ENCODE measurements around the gene HIVEP2. TPM values are rescaled to one million over a fixed set of nuclear protein-coding genes. Genes with fewer than 3 reads are reported as not detected.
A peak's percentile ranks its signal among the peaks of the same experiment; 100 is the strongest.

HIVEP2 gene
- total RNA-seq, 2 donors from 2014 or later = 13.3 to 25.4 TPM

- no peak for DNase-seq
- intact Hi-C loops (cut with DNase I) = no loop called here
- ATAC-seq = no peak
Observed at GRCh38 chr6:142929751-142930358, 15.1 kb downstream of the HIVEP2 start.

GRCh38 chr6:142927904-142928303 is 17.1 kb downstream of the HIVEP2 start:
- no peak for ATAC-seq
- DNase-seq = no peak
- intact Hi-C loops (cut with DNase I) = no loop called here

DNA sequence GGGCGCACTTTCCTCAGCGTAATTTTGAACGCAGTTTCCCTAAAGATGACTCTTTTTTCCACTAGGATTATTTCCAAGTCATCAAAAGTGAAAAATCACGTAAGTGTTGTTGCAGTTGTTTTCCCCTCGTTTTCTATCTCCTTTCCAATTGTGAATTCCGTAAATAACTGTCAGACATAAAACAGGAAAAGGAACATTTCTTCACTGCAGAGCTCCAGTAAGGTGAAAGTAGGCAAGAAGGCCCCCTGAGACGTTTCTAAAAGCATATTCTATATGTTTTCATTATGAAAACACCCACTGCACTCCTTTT is 17.8 kb downstream of the HIVEP2 start:
- no peak for ATAC-seq
- DNase-seq = no peak
- intact Hi-C loops (cut with DNase I) = no loop called here

DNA sequence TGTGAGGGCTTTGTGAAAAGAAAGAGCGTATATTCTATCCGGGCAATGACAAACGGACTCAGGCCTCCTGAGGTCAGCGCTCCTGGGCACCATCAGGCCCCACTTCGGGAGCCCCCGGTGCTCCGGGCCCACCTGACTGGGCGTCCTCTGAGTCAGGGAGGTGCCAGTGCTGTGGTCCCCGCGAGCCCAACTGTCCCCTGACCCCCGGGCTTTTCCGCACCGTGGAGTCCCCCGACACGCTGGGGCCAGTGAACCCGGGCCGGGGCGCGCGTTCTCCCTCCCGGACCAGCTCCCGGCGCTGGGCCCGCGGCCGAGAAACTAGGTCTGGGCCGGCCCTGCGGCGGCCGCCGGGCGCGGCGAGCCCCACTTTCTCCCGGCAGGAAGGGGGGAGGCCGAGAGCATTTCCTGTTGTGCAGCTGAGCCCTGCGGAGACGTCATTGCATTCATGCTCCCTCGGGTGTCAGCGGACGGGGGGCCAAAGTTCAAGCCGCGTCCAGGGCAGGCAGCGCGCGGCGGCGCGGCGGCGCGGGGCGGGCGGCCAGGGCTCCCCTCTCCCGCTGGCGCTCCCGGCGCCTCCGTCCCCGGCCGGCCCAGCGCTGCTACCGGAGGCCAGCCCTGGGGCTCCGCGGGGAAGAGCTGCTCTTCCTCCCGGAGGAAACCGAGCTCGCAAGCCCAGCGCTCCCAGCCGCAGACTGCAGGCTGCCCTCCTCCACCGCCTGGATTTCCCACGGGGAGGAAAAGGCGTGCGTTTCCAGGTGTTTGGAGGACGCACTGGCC is 18.3 kb downstream of the HIVEP2 start:
- intact Hi-C loops (cut with DNase I) = no loop called here
- DNase-seq (peak; percentile 93), ATAC-seq (peak; percentile 94 to 96)

GRCh38 chr6:142926177-142926493 is 18.8 kb downstream of the HIVEP2 start:
- intact Hi-C loops (cut with DNase I) = no loop called here
- ATAC-seq (no peak), DNase-seq (no peak)

- intact Hi-C loops (cut with DNase I) = no loop called here
- DNase-seq = no peak
- no peak for ATAC-seq
Observed at GRCh38 chr6:142925575-142926110, 19.3 kb downstream of the HIVEP2 start.

DNA sequence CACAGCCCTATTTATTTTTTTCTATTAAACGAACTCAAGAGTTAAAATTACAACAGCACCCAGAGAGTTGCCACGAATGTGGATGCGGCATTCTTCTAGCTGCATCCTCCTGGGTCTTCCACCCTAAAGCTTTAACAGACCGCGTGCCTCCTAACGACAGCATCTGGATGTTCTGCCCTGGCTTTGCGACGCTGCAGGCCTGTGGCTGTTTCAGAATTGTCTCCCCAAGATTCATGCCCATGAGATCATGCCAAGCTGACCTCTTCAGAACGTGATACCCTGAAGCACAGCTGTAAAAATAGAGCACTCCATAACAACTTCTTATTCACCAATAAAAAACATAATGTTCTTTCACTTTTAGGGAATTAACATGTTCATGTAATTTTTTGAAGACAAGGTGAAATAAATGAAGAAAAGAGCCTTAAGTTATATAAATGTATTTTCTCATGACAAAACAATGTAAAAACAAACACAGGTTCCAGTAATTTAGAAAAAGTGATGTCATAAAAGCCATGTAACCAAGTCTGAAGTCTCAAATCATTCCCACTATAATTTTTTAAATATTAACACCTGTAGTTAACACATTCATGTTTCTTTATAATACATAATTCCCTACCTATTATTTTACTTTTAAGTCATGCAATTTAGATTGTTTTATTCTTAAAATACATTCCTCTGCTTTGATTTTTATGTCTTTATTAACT is 26.5 kb downstream of the HIVEP2 start:
- DNase-seq = no peak
- ATAC-seq = peak in 1 of 2 donors; percentile 29

DNA sequence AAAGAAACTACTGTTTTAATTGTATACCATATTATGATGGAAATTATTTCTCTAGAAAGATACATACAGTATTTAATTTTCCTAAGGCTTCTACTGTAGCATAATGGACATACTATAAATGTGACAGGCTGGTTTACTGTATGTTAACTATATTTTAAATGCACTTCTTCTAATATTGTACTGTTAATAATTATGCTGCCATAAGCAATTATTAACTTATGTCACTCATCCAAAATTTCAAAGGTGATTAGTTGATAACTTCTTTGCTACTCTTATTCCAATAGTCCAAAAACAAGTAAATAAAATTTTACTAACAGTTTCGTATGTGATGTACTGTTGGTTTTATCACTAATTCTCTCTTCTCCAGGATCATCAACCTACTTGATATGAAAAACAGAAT is 28.1 kb downstream of the HIVEP2 start:
- intact Hi-C loops (cut with DNase I) = no loop called here
- ATAC-seq = no peak
- DNase-seq = no peak

More for the DNA sequence above, 26.5 kb downstream of the HIVEP2 start:
- intact Hi-C loops (cut with DNase I) = no loop called here

DNA sequence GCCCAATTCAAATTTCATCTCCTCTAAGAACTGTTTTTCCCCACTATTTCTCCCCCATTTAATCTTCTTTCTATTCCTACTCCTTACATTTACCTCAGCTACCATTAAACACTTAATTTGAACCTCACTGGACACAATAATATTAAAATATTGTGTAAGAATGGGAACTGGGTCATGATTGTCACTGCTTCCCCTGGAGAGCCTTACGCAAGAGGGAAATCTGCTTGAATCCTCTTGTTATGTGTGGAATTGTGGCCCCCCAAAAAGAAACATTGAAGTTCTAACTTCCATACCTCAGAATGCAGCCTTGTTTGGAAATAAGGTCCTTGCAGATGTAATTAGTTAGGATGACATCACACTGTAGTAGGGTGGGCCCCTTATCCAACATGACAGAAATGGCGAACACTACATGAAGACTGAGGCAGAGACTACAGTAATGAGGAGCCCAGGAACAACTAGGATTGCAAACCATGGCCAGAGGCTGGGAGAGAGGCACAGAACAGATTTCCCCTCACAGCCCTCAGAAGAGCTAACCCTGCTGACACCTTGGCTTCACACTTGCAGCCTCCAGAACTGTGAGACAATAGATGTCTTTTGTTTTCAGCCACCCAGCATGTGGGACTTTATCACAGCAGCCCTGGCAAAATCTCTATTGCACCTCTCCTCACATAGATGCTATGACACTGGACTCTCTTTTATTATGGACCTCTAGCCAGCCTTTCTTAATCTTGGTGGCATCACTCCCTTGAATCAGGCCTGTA is 29.9 kb downstream of the HIVEP2 start:
- intact Hi-C loops (cut with DNase I) = no loop called here
- ATAC-seq = no peak
- DNase-seq = no peak

- intact Hi-C loops (cut with DNase I) = no loop called here
Observed at GRCh38 chr6:142914369-142914768, 30.6 kb downstream of the HIVEP2 start.

DNA sequence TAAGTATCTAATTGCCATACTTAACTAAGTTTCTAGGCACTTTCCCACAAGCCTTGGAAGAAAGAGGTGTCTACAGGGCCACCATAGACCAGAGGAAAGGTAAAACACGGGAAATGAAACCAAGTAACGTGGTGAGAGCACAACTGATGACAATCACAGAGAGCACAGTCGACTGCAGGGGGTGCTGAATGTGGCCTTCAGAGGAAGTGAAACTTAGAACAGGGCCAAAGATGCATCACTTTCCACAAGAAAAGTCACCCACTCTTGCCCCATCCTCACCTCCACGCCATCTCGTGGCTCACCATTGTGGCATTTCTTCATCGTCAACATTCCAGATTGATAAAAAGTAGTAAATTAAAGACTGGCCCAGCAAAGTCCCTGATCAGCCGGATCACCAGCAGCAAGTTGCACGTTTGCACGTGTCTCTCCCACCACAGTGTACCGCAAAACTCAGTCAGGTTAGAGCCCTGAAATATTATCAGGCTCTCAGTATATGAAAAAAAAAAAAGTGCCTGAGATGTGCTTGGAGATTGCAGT is 31.4 kb downstream of the HIVEP2 start:
- intact Hi-C loops (cut with DNase I) = no loop called here
- no peak for DNase-seq
- peak; percentile 32 to 70 for ATAC-seq

More at GRCh38 chr6:142914369-142914768, 30.6 kb downstream of the HIVEP2 start:
- ATAC-seq (no peak), DNase-seq (no peak)

- intact Hi-C loops (cut with DNase I) = no loop called here
- DNase-seq = no peak
- no peak for ATAC-seq
Observed at GRCh38 chr6:142913036-142913510, 31.9 kb downstream of the HIVEP2 start.

- intact Hi-C loops (cut with DNase I) = no loop called here
- ATAC-seq (no peak), DNase-seq (no peak)
Observed at GRCh38 chr6:142912125-142912524, 32.9 kb downstream of the HIVEP2 start.

DNA sequence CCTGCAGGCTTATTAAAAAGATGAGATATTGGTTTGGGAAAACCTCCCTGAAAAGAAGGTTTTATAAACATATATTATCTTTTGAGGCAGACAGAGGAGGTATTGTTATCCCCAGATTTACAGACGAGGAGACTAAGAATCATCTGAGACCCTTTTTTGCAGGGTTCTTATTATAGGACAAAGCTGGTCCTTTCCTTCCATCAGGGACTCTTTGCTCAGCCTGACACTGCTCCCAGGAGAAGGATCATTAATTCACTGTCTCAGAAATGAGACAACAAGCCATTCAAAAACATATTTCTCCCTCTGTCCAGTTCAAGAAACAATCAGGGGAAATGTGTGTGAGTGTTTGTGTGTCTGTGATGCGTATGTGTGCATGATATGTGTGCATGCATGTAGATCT is 33.5 kb downstream of the HIVEP2 start:
- DNase-seq (no peak), ATAC-seq (no peak)
- intact Hi-C loops (cut with DNase I) = no loop called here

- ATAC-seq = no peak
- intact Hi-C loops (cut with DNase I) = no loop called here
Observed at GRCh38 chr6:142909686-142910085, 35.3 kb downstream of the HIVEP2 start.

GRCh38 chr6:142908235-142908634 is 36.7 kb downstream of the HIVEP2 start:
- intact Hi-C loops (cut with DNase I) = no loop called here

More at GRCh38 chr6:142909686-142910085, 35.3 kb downstream of the HIVEP2 start:
- DNase-seq = no peak

GRCh38 chr6:142907544-142907943 is 37.4 kb downstream of the HIVEP2 start:
- intact Hi-C loops (cut with DNase I) = no loop called here
- ATAC-seq (no peak), DNase-seq (no peak)

More at GRCh38 chr6:142908235-142908634, 36.7 kb downstream of the HIVEP2 start:
- DNase-seq (no peak), ATAC-seq (no peak)

DNA sequence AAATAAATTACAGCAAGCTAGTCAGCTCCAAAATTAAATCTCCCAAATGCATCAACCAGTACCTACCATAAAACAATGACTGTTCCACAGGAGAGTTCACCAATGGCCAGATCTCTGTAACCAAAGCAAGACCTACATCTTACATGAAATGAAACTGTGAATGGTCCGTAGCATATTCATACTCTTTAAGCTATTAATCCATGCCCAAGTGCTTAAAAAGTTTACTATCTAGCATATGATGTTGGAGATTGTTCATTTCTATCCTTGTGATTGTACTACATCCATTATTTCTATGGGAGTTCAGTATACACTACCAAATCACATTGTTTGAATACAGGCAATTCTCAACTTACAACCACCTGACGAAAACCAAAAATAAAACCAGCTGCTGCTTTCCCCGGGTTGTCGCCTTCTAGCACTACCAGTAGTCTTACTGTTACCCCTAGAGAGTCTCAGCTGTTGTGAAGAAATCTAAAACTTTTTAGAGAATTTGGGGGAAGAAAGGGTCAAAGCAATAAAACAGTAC is 38.0 kb downstream of the HIVEP2 start:
- no peak for DNase-seq
- intact Hi-C loops (cut with DNase I) = no loop called here
- ATAC-seq = no peak

DNA sequence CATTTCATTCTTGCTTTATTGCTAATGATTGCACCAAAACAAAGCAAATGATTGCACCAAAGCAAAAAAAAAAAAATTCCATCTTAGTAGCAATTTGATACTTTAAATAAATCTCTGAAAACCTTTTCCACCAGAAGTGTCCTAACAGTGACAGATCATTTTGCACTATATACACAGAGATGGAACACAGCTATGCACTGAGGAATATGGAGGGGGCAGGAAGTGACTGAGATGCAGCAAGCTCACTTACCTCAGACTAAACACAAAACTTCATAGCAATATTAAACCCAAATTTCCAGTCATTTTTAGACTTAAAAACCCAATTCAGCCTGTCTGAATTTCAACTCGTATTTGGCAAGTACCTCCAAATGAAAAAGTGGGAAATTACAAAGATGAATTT is 41.2 kb downstream of the HIVEP2 start:
- DNase-seq (no peak), ATAC-seq (no peak)
- intact Hi-C loops (cut with DNase I) = no loop called here

Data from left cardiac atrium (tissue), 4 donors.